ENCODE data around the gene MALRD1.

GRCh38 chr10:19546224-19546623 is 497.6 kb downstream of the MALRD1 start:
- no peak for TF ChIP-seq YY1 (IDR thresholded peaks at IDR 0.05; ENCODE audit: low read depth, low read length)
- TF ChIP-seq CTCF (IDR thresholded peaks at IDR 0.05; ENCODE audit: control extremely low read depth in 1 of 3, insufficient read depth in 1 of 3, low read depth in 1 of 3, low read length in 3 of 3): no peak
